ENCODE data around the gene HOXD3.

DNA sequence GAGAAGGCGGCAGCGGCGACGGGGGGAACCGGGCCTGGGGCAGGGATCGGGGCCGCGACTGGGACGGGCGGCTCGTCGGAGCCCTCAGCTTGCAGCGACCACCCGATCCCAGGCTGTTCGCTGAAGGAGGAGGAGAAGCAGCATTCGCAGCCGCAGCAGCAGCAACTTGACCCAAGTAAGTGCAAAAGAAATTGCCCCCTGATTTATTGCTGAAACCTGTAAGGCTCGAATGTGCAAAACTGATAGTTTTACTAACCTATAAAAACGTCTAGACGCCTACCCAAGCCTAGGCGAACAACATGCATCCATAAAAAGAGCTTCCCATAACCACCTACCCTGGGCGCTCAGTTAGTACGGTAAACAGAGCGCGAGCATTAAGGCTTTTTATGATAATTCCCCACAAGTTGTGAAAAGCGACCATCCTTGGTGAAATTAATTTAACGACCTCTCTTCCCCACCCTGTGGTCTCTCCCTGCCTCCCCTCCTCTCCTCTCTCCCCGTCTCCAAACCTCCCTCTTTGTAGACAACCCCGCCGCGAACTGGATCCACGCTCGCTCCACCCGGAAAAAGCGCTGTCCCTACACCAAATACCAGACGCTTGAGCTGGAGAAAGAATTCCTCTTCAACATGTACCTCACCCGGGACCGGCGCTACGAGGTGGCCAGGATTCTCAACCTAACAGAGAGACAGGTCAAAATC, 33.5 kb upstream of the HOXD3 start:
- TF ChIP-seq, protein P1, sequence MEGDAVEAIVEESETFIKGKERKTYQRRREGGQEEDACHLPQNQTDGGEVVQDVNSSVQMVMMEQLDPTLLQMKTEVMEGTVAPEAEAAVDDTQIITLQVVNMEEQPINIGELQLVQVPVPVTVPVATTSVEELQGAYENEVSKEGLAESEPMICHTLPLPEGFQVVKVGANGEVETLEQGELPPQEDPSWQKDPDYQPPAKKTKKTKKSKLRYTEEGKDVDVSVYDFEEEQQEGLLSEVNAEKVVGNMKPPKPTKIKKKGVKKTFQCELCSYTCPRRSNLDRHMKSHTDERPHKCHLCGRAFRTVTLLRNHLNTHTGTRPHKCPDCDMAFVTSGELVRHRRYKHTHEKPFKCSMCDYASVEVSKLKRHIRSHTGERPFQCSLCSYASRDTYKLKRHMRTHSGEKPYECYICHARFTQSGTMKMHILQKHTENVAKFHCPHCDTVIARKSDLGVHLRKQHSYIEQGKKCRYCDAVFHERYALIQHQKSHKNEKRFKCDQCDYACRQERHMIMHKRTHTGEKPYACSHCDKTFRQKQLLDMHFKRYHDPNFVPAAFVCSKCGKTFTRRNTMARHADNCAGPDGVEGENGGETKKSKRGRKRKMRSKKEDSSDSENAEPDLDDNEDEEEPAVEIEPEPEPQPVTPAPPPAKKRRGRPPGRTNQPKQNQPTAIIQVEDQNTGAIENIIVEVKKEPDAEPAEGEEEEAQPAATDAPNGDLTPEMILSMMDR (IDR thresholded peaks at IDR 0.05): no peak
- TF ChIP-seq POLR2A (IDR thresholded peaks at IDR 0.05): no peak

All from Peyer's patch (tissue), 4 donors.